ENCODE results near the gene SRPX2.
"Not testable (repeated sequence)": the region's sequence is repeated elsewhere in the genome, so short reads cannot be mapped to it uniquely, and the experiment has no call there.

The SRPX2 gene

GRCh38 chrX:100717363-100717762 lies 73.4 kb downstream of the SRPX2 start:
- no peak overlapping the region for H3K4me3 ChIP-seq (ENCODE audit: low read length)
- TF ChIP-seq CTCF (conservative IDR thresholded peaks at IDR 0.05; ENCODE audit: low read depth, low read length) = no peak
- no peak for DNase-seq (ENCODE audit: low read depth)

GRCh38 chrX:100719139-100719538 lies 75.1 kb downstream of the SRPX2 start:
- no peak overlapping the region for H3K4me3 ChIP-seq (ENCODE audit: low read length)
- no peak for TF ChIP-seq CTCF (conservative IDR thresholded peaks at IDR 0.05; ENCODE audit: low read depth, low read length)
- no peak for DNase-seq (ENCODE audit: low read depth)

GRCh38 chrX:100720301-100720700 lies 76.3 kb downstream of the SRPX2 start:
- no peak overlapping the region for H3K4me3 ChIP-seq (ENCODE audit: low read length)
- DNase-seq (ENCODE audit: low read depth) = no peak
- no peak for TF ChIP-seq CTCF (conservative IDR thresholded peaks at IDR 0.05; ENCODE audit: low read depth, low read length)

GRCh38 chrX:100721328-100721727 lies 77.3 kb downstream of the SRPX2 start:
- H3K4me3 ChIP-seq (ENCODE audit: low read length) = no peak overlapping the region
- no peak for DNase-seq (ENCODE audit: low read depth)
- TF ChIP-seq CTCF (conservative IDR thresholded peaks at IDR 0.05; ENCODE audit: low read depth, low read length) = no peak

GRCh38 chrX:100724006-100724405 lies 80.0 kb downstream of the SRPX2 start:
- not testable (repeated sequence) for H3K4me3 ChIP-seq (ENCODE audit: low read length)

More at GRCh38 chrX:100724006-100724405, 80.0 kb downstream of the SRPX2 start:
- not testable (repeated sequence) for DNase-seq (ENCODE audit: low read depth)
